Lower leg skin (tissue), 3 donors: ENCODE data around the gene R3HDML.

Source experiments
- CTCF ChIP-seq, 3 donors: fragments of 450-650 bp; IDR thresholded peaks; one replicate each; pipeline ENCODE4 v1.5.1; 2016; ENCODE audit warnings: antibody characterized with exemption in 3 of 3, mild to moderate bottlenecking in 3 of 3, moderate library complexity in 2 of 3
- POLR2A ChIP-seq, 2 donors: fragments of 450-650 bp; IDR thresholded peaks; one replicate each; pipeline ENCODE4 v1.6.1; 2016 to 2017; ENCODE audit warnings: antibody characterized with exemption in 2 of 2, mild to moderate bottlenecking in 1 of 2, moderate library complexity in 1 of 2

GRCh38 chr20:44396369-44397130, 59.7 kb downstream of the R3HDML start:
- no peak for TF ChIP-seq CTCF (IDR thresholded peaks at IDR 0.05)
- TF ChIP-seq POLR2A (IDR thresholded peaks at IDR 0.05): no peak
